Kidney (tissue), 14 donors: Measurements from ENCODE around the gene TCF7L2. TPM values are rescaled to one million over a fixed set of nuclear protein-coding genes. Genes with fewer than 3 reads are reported as not detected.
A peak's percentile ranks its signal among the peaks of the same experiment; 100 is the strongest.

Experiments used
- DNase-seq, 5 donors: peaks; one replicate each; pipeline ENCODE4 v3.0.0-alpha.2; 2013 to 2020
- FAIRE-seq: peaks from 2 replicates; lab custom pipeline; 2012; peaks lifted over from hg19 to GRCh38; lab: Jason Lieb, UNC
- H3K27ac ChIP-seq, 2 donors: one replicate each; pipeline ENCODE4 v1.7.0; 2013; ENCODE audit warnings: low read depth in 2 of 2, low read length in 2 of 2, inconsistent platforms in 1 of 2
- H3K27me3 ChIP-seq: one replicate; pipeline ENCODE4 v1.7.1; 2013; ENCODE audit warnings: low read length, inconsistent platforms; ENCODE audit not compliant: control insufficient read depth, insufficient read depth
- H3K36me3 ChIP-seq, 3 donors: one replicate each; pipeline versions ENCODE4 v1.7.0 to v1.7.1; 2013; ENCODE audit warnings: low read length in 3 of 3, control low read depth in 1 of 3, inconsistent platforms in 1 of 3; ENCODE audit not compliant: insufficient read depth in 3 of 3, control insufficient read depth in 2 of 3
- H3K4me1 ChIP-seq, 3 donors: one replicate each; pipeline versions ENCODE4 v1.7.0 to v1.7.1; 2013; ENCODE audit warnings: low read length in 3 of 3, inconsistent platforms in 1 of 3, low read depth in 1 of 3; ENCODE audit not compliant: control insufficient read depth in 2 of 3, insufficient read depth in 2 of 3
- H3K4me3 ChIP-seq, 3 donors: one replicate each; pipeline versions ENCODE4 v1.7.0 to v1.8.1; 2013; ENCODE audit warnings: low read length in 3 of 3, control low read depth in 1 of 3, inconsistent platforms in 1 of 3
- H3K9ac ChIP-seq, 3 donors: one replicate each; pipeline versions ENCODE4 v1.7.0 to v1.7.1; 2013; ENCODE audit warnings: low read length in 3 of 3, control low read depth in 1 of 3, inconsistent platforms in 1 of 3
- H3K9me3 ChIP-seq, 3 donors: one replicate each; pipeline versions ENCODE4 v1.7.0 to v1.7.1; 2013; ENCODE audit warnings: low read length in 3 of 3, control low read depth in 1 of 3, inconsistent platforms in 1 of 3; ENCODE audit not compliant: control insufficient read depth in 2 of 3, insufficient read depth in 1 of 3
- CTCF ChIP-seq: IDR thresholded peaks from 3 replicates; pipeline ENCODE4 v1.5.1; 2012; ENCODE audit warnings: mild to moderate bottlenecking, moderate library complexity, borderline replicate concordance; ENCODE audit not compliant: insufficient read depth; ENCODE audit errors: extremely low read depth
- intact Hi-C: fragments of 100-400 bp; cut with DNase I; formaldehyde crosslinking; loops from one replicate; pipeline ENCODE4 v1.11.1; 2022
- polyA plus RNA-seq: library from polyadenylated mRNA; stranded (reverse); fragments of 350-450 nt; fragmentation: Illumina TruSeq; extraction: RNeasy Lipid Tissue Mini Kit (QIAGEN cat#74804); gene quantifications from one replicate; pipeline ENCODE4 v1.2.3, GENCODE V29; 2014; ENCODE audit warnings: low read depth, low replicate concordance; ENCODE audit not compliant: insufficient read depth
- total RNA-seq: library from RNA; stranded (reverse); fragmentation: NEBNext Ultra II Directional; extraction: Animal tissue kit (Norgen Biotek cat#: 25700); gene quantifications from one replicate; pipeline ENCODE4 v1.2.1, GENCODE V29; 2021
- donor health status: control.
- donor health status: control.
- donor health status: control.
- donor health status: control.
- donor health status: control.
- donor health status: DM: yes; HTN: yes; CAD: no.
- donor health status: Normal renal cell carcinoma (clear cell type).

The TCF7L2 gene
- total and polyA plus RNA-seq, 2 donors from 2014 or later, result 6.5 to 32.4 TPM

GRCh38 chr10:113047605-113047962 is 97.5 kb downstream of the TCF7L2 start:
- H3K27ac ChIP-seq, result peak overlapping the region in 1 of 2 donors; percentile 9
- H3K27me3 ChIP-seq, result no peaks in the 10 kb centered on the region
- peak in 1 of 5 donors; percentile 77 for DNase-seq
- no peaks in the 10 kb centered on the region for H3K36me3 ChIP-seq
- intact Hi-C loops, result no loop called here
- no peaks in the 10 kb centered on the region for H3K9me3 ChIP-seq
- H3K9ac ChIP-seq, result no peak overlapping the region
- peaks cover 0 to 17% (median 11%) of the 10 kb centered on the region in 3 donors for H3K4me1 ChIP-seq
- no peak for TF ChIP-seq CTCF
- no peak overlapping the region for H3K4me3 ChIP-seq
- FAIRE-seq, result no peak

GRCh38 chr10:113047963-113048781 is 98.1 kb downstream of the TCF7L2 start:
- Histone ChIP-seq H3K9me3 (no peaks in the 10 kb centered on the region), H3K4me1 (peaks cover 0 to 17% (median 11%) of the 10 kb centered on the region in 3 donors), H3K36me3 (no peaks in the 10 kb centered on the region), H3K4me3 (no peak overlapping the region), H3K27me3 (no peaks in the 10 kb centered on the region), H3K9ac (no peak overlapping the region), H3K27ac (peak overlapping the region in 1 of 2 donors; percentile 9)
- intact Hi-C loops, result no loop called here
- FAIRE-seq (no peak), DNase-seq (peak in 4 of 5 donors; percentile 56 to 91 (median 79))
- TF ChIP-seq CTCF, result no peak

- Histone ChIP-seq H3K4me1 (peaks cover 0 to 17% (median 11%) of the 10 kb centered on the region in 3 donors), H3K36me3 (no peaks in the 10 kb centered on the region), H3K4me3 (no peak overlapping the region), H3K27ac (no peak overlapping the region), H3K27me3 (no peaks in the 10 kb centered on the region), H3K9ac (no peak overlapping the region), H3K9me3 (no peaks in the 10 kb centered on the region)
- intact Hi-C loops, result no loop called here
- no peak for TF ChIP-seq CTCF
- no peak for DNase-seq
- FAIRE-seq, result no peak
Measured at GRCh38 chr10:113049881-113050280, 99.8 kb downstream of the TCF7L2 start.
